Sigmoid colon (tissue), 3 donors: ENCODE data around the gene IL31.

Experiments
- POLR2A ChIP-seq, 2 donors: fragments of 450-650 bp; IDR thresholded peaks; one replicate each; pipeline ENCODE4 v1.6.1; 2016; ENCODE audit warnings: antibody characterized with exemption in 2 of 2, mild to moderate bottlenecking in 2 of 2, moderate library complexity in 2 of 2
- TF ChIP-seq, protein P1 (sequence below), 4 experiments: fragments of 450-650 bp in 3 of 4; fragments of 200-600 bp in 1 of 4; IDR thresholded peaks; one replicate each; pipeline ENCODE4 v1.5.1; 2016 to 2019; ENCODE audit warnings: antibody characterized with exemption in 4 of 4, mild to moderate bottlenecking in 3 of 4, moderate library complexity in 2 of 4

GRCh38 chr12:122125452-122126341 is 48.3 kb downstream of the IL31 start:
- TF ChIP-seq POLR2A (IDR thresholded peaks at IDR 0.05) = no peak
- TF ChIP-seq, protein P1, sequence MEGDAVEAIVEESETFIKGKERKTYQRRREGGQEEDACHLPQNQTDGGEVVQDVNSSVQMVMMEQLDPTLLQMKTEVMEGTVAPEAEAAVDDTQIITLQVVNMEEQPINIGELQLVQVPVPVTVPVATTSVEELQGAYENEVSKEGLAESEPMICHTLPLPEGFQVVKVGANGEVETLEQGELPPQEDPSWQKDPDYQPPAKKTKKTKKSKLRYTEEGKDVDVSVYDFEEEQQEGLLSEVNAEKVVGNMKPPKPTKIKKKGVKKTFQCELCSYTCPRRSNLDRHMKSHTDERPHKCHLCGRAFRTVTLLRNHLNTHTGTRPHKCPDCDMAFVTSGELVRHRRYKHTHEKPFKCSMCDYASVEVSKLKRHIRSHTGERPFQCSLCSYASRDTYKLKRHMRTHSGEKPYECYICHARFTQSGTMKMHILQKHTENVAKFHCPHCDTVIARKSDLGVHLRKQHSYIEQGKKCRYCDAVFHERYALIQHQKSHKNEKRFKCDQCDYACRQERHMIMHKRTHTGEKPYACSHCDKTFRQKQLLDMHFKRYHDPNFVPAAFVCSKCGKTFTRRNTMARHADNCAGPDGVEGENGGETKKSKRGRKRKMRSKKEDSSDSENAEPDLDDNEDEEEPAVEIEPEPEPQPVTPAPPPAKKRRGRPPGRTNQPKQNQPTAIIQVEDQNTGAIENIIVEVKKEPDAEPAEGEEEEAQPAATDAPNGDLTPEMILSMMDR (IDR thresholded peaks at IDR 0.05) = no peak
